Activated B cell treated with CpG ODN at 0.5 μM for 24 hours (primary cell): ENCODE measurements around the gene AQP10. TPM values are rescaled to one million over a fixed set of nuclear protein-coding genes. Genes with fewer than 3 reads are reported as not detected.
"Not testable (repeated sequence)": the region's sequence is repeated elsewhere in the genome, so short reads cannot be mapped to it uniquely, and the experiment has no call there.

ENCODE experiments used
- ATAC-seq: fragments of 200-7000 bp; cut with Tn5 transposase; one replicate; pipeline ENCODE4 v1.10.0; 2021; ENCODE audit warnings: low read depth, mild to moderate bottlenecking, moderate library complexity
- CTCF ChIA-PET: fragments of 350-600 bp; sonication (Branson Sonifier 250); formaldehyde crosslinking; loops from one replicate; lab custom pipeline; 2021; ENCODE audit warnings: antibody characterized with exemption; lab: Charles Lee
- POLR2A ChIA-PET: fragments of 350-600 bp; sonication (Branson Sonifier 250); formaldehyde crosslinking; loops from one replicate; lab custom pipeline; 2021; ENCODE audit warnings: antibody characterized with exemption; lab: Charles Lee
- DNase-seq: peaks from one replicate; pipeline ENCODE4 v3.0.0; 2022
- H3K27ac Mint-ChIP-seq: one replicate; pipeline ENCODE4 v1.8.0; 2020; ENCODE audit warnings: mixed read lengths
- H3K27me3 Mint-ChIP-seq: one replicate; pipeline ENCODE4 v1.8.0; 2021; ENCODE audit warnings: mixed read lengths
- H3K36me3 Mint-ChIP-seq: one replicate; pipeline ENCODE4 v1.8.0; 2021; ENCODE audit warnings: low read depth, mixed read lengths
- H3K4me1 Mint-ChIP-seq: one replicate; pipeline ENCODE4 v1.8.0; 2021; ENCODE audit warnings: mixed read lengths
- H3K4me3 Mint-ChIP-seq: one replicate; pipeline ENCODE4 v1.8.0; 2020; ENCODE audit warnings: mild to moderate bottlenecking, mixed read lengths
- H3K9me3 Mint-ChIP-seq: one replicate; pipeline ENCODE4 v1.8.0; 2020; ENCODE audit warnings: mixed read lengths
- intact Hi-C: fragments of 100-400 bp; cut with micrococcal nuclease; formaldehyde crosslinking; loops from one replicate; pipeline ENCODE4 v1.15.1; 2024
- total RNA-seq: library from RNA; stranded (reverse); gene quantifications from 2 replicates; pipeline ENCODE4 v1.2.3, GENCODE V29; 2022
- TF ChIP-seq, protein P1 (sequence below): fragments of 200-600 bp; IDR thresholded peaks from one replicate; pipeline ENCODE4 v1.8.0; 2022; ENCODE audit warnings: antibody characterized with exemption, mild to moderate bottlenecking

Gene AQP10
- total RNA-seq, 1 donor from 2014 or later, result not detected

- ChIA-PET CTCF (interaction anchor here (0.5 to 6.8 kb wide), 21 partner anchors 9 to 212 kb away, joined by 3 to 100 read pairs (median 4); partner anchors contain the start of genes ATP8B2 and HAX1), POLR2A (interaction anchor here (0.9 to 1.3 kb wide), 4 partner anchors 9 to 344 kb away, joined by 4 to 19 read pairs (median 12); partner anchors contain the start of genes ATP8B2, HAX1, RPS27 and UBAP2L)
- H3K4me1 Mint-ChIP-seq, result peaks cover 28% of the 10 kb centered on the region
- DNase-seq, result no peak
- no peak for ATAC-seq
- intact Hi-C loops, result loop anchor here (1.0 to 2.0 kb wide), 5 partner anchors 10 to 212 kb away; partner anchors contain the start of gene HAX1
- TF ChIP-seq, protein P1, sequence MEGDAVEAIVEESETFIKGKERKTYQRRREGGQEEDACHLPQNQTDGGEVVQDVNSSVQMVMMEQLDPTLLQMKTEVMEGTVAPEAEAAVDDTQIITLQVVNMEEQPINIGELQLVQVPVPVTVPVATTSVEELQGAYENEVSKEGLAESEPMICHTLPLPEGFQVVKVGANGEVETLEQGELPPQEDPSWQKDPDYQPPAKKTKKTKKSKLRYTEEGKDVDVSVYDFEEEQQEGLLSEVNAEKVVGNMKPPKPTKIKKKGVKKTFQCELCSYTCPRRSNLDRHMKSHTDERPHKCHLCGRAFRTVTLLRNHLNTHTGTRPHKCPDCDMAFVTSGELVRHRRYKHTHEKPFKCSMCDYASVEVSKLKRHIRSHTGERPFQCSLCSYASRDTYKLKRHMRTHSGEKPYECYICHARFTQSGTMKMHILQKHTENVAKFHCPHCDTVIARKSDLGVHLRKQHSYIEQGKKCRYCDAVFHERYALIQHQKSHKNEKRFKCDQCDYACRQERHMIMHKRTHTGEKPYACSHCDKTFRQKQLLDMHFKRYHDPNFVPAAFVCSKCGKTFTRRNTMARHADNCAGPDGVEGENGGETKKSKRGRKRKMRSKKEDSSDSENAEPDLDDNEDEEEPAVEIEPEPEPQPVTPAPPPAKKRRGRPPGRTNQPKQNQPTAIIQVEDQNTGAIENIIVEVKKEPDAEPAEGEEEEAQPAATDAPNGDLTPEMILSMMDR, result no peak
- H3K4me3 Mint-ChIP-seq, result no peak overlapping the region
- H3K27ac Mint-ChIP-seq, result no peak overlapping the region
- H3K9me3 Mint-ChIP-seq, result no peaks in the 10 kb centered on the region
- H3K36me3 Mint-ChIP-seq, result peaks cover 53% of the 10 kb centered on the region
- H3K27me3 Mint-ChIP-seq, result no peaks in the 10 kb centered on the region
Observed at GRCh38 chr1:154334079-154335024, 13.5 kb downstream of the AQP10 start.

GRCh38 chr1:154335025-154335714 lies 14.3 kb downstream of the AQP10 start:
- peaks cover 61% of the 10 kb centered on the region for H3K36me3 Mint-ChIP-seq
- peak overlapping the region; percentile 61 for H3K27ac Mint-ChIP-seq
- POLR2A ChIA-PET, result interaction anchor here (0.7 to 1.3 kb wide), 7 partner anchors 10 to 358 kb away, joined by 3 to 19 read pairs (median 4); partner anchors contain the start of genes ATP8B2, HAX1, RPS27 and UBAP2L
- CTCF ChIA-PET, result interaction anchor here (0.5 to 6.8 kb wide), 21 partner anchors 10 to 212 kb away, joined by 3 to 100 read pairs (median 4); partner anchors contain the start of genes ATP8B2 and HAX1
- ATAC-seq, result peak; percentile 98
- DNase-seq, result peak; percentile 69
- TF ChIP-seq, protein P1, result peak; percentile 52
- no peaks in the 10 kb centered on the region for H3K27me3 Mint-ChIP-seq
- peak overlapping the region; percentile 25 for H3K4me3 Mint-ChIP-seq
- no peaks in the 10 kb centered on the region for H3K9me3 Mint-ChIP-seq
- intact Hi-C loops, result loop anchor here (1.0 to 2.0 kb wide), 5 partner anchors 11 to 212 kb away; partner anchors contain the start of gene HAX1
- peaks cover 22% of the 10 kb centered on the region for H3K4me1 Mint-ChIP-seq

GRCh38 chr1:154337253-154337894 lies 16.5 kb downstream of the AQP10 start:
- Mint-ChIP-seq H3K36me3 (peaks cover 65% of the 10 kb centered on the region), H3K4me1 (peaks cover 14% of the 10 kb centered on the region)
- DNase-seq, result no peak

GRCh38 chr1:154338875-154339274 lies 18.0 kb downstream of the AQP10 start:
- CTCF ChIA-PET, result no interaction called here
- ATAC-seq, result no peak
- peaks cover 15% of the 10 kb centered on the region for H3K4me1 Mint-ChIP-seq
- no peaks in the 10 kb centered on the region for H3K27me3 Mint-ChIP-seq
- H3K36me3 Mint-ChIP-seq, result peaks cover 73% of the 10 kb centered on the region
- intact Hi-C loops, result no loop called here
- DNase-seq, result no peak
- POLR2A ChIA-PET, result no interaction called here
- H3K27ac Mint-ChIP-seq, result no peak overlapping the region
- H3K4me3 Mint-ChIP-seq, result no peak overlapping the region
- TF ChIP-seq, protein P1, result no peak
- H3K9me3 Mint-ChIP-seq, result no peaks in the 10 kb centered on the region

More at GRCh38 chr1:154337253-154337894, 16.5 kb downstream of the AQP10 start:
- POLR2A ChIA-PET, result no interaction called here
- Mint-ChIP-seq H3K9me3 (no peaks in the 10 kb centered on the region), H3K27me3 (no peaks in the 10 kb centered on the region), H3K27ac (no peak overlapping the region), H3K4me3 (no peak overlapping the region)
- no peak for ATAC-seq
- intact Hi-C loops, result no loop called here
- TF ChIP-seq, protein P1, result no peak
- CTCF ChIA-PET, result interaction anchor here (3.8 to 6.8 kb wide), 2 partner anchors 12 to 64 kb away, joined by 24 to 100 read pairs; partner anchors contain the start of genes ATP8B2 and HAX1

GRCh38 chr1:154341366-154341765 lies 20.5 kb downstream of the AQP10 start:
- ATAC-seq, H3K4me3 Mint-ChIP-seq, POLR2A ChIA-PET, DNase-seq, H3K4me1 Mint-ChIP-seq, H3K9me3 Mint-ChIP-seq, CTCF ChIA-PET, intact Hi-C loops, H3K27me3 Mint-ChIP-seq, H3K27ac Mint-ChIP-seq: not testable (repeated sequence)
- peaks cover 87% of the 10 kb centered on the region for H3K36me3 Mint-ChIP-seq
